Mesenteric fat pad (tissue), 1 donor: ENCODE data around the gene TMEM201. TPM values are rescaled to one million over a fixed set of nuclear protein-coding genes. Genes with fewer than 3 reads are reported as not detected.

Source experiments
- DNase-seq: peaks from one replicate; pipeline ENCODE4 v3.0.0-alpha.2; 2020; ENCODE audit warnings: low spot score
- total RNA-seq: library from RNA; stranded (reverse); fragmentation: NEBNext Ultra II Directional; extraction: Animal tissue kit (Norgen Biotek cat#: 25700); gene quantifications from one replicate; pipeline ENCODE4 v1.2.1, GENCODE V29; 2021
- donor health status: DM: yes; HTN: yes; CAD: no.

The TMEM201 gene
- total RNA-seq, 1 donor from 2014 or later = 9.8 TPM

GRCh38 chr1:9599741-9600140 lies 11.0 kb downstream of the TMEM201 start:
- no peak for DNase-seq

GRCh38 chr1:9600861-9601834 lies 12.4 kb downstream of the TMEM201 start:
- no peak for DNase-seq

- DNase-seq = no peak
Measured at GRCh38 chr1:9601942-9602793, 13.5 kb downstream of the TMEM201 start.

- no peak for DNase-seq
Measured at GRCh38 chr1:9602794-9603167, 14.1 kb downstream of the TMEM201 start.

GRCh38 chr1:9603307-9603706 lies 14.6 kb downstream of the TMEM201 start:
- DNase-seq = no peak

GRCh38 chr1:9603766-9604753 lies 15.3 kb downstream of the TMEM201 start:
- DNase-seq = no peak

GRCh38 chr1:9604836-9605235 lies 16.1 kb downstream of the TMEM201 start:
- DNase-seq = no peak

GRCh38 chr1:9605946-9606455 lies 17.3 kb downstream of the TMEM201 start:
- DNase-seq = no peak

GRCh38 chr1:9606458-9606857 lies 17.7 kb downstream of the TMEM201 start:
- no peak for DNase-seq

GRCh38 chr1:9606948-9607347 lies 18.2 kb downstream of the TMEM201 start:
- DNase-seq = no peak

- no peak for DNase-seq
Measured at GRCh38 chr1:9607352-9607751, 18.6 kb downstream of the TMEM201 start.

- no peak for DNase-seq
Measured at GRCh38 chr1:9609998-9610397, 21.3 kb downstream of the TMEM201 start.

- DNase-seq = no peak
Measured at GRCh38 chr1:9610548-9610947, 21.8 kb downstream of the TMEM201 start.

GRCh38 chr1:9611716-9612115 lies 23.0 kb downstream of the TMEM201 start:
- no peak for DNase-seq

GRCh38 chr1:9612162-9612845 lies 23.6 kb downstream of the TMEM201 start:
- DNase-seq = no peak

- no peak for DNase-seq
Measured at GRCh38 chr1:9612871-9613624, 24.3 kb downstream of the TMEM201 start.

- no peak for DNase-seq
Measured at GRCh38 chr1:9613625-9614299, 25.1 kb downstream of the TMEM201 start.

- DNase-seq = no peak
Measured at GRCh38 chr1:9615316-9616063, 26.8 kb downstream of the TMEM201 start.
